ENCODE data around the gene CHRNA9.
"Not testable (repeated sequence)": the region's sequence is repeated elsewhere in the genome, so short reads cannot be mapped to it uniquely, and the experiment has no call there.

Gene CHRNA9

DNA sequence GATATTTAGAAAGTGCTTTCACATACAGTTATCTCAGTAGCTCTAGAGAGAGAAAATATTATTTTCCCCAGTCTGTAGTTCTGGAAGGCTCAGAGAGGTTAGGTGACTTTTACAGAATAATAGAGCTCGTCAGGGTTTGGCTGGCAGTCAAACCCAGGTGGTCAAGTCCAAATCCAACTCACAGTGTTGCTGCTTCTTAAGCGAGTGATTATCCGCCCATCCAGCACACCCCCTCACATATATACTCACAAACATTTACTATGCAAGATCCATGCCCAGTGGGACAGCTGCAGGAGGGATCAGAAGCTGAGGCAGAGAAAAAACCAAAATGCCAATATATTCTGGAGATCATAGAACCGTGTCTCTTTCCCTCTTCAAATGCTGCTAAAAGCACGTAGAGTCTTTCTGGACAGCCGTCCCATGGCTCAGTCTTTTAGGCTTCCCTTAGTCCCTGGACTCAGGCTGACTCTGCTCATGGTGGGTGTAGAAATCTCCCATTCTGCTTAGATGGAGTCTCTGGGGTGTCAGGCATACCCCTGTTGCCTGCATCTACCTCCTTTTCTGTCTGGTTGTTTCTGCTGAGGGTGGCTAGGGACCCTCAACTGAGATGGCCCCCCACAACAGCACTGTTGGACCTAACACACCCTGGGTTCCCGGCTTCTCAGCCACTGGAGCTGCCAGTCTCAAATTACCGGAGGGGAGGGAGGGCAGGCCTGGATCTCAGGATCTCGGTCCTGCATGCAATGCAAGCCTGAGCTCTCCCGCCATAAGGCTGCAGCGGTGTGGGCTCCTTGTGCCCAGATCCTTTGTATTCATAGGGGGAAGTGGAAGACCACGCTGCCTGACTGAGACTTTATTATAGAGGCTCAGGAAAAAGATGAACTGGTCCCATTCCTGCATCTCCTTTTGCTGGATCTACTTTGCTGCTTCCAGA, at the start of gene CHRNA9:
TSS of gene CHRNA9 (plus strand) at position 743 of the 934 bp plus-strand sequence. CDS start at position 878, 135 bp downstream.
- peak; percentile 37 for DNase-seq

DNA sequence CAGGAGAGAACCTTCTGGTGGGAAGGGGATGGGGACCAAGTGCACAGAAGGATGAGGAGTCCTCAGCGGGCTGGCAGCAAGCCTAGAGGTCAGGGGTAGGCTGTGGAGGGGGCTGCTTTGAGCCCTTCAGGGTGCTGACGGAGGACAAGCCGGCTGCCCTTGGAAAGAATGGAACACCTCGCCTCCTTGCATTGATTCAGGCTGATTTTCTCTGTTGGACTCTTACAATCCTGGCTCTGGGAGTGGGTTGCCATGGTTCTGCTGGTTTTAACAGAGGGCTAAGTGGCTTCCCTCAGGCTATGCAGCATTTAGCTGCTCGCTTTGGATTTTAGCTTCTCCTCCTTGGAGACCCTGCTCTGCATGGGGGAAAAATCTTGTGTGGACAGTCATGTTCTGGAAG, 49.4 kb upstream of the CHRNA9 start:
- DNase-seq: no peak

- DNase-seq: no peak
These were observed 46.6 kb upstream of the CHRNA9 start for GRCh38 chr4:40288566-40288965.

- peak; percentile 53 for DNase-seq
These were observed 45.6 kb upstream of the CHRNA9 start for GRCh38 chr4:40289366-40290188.

DNA sequence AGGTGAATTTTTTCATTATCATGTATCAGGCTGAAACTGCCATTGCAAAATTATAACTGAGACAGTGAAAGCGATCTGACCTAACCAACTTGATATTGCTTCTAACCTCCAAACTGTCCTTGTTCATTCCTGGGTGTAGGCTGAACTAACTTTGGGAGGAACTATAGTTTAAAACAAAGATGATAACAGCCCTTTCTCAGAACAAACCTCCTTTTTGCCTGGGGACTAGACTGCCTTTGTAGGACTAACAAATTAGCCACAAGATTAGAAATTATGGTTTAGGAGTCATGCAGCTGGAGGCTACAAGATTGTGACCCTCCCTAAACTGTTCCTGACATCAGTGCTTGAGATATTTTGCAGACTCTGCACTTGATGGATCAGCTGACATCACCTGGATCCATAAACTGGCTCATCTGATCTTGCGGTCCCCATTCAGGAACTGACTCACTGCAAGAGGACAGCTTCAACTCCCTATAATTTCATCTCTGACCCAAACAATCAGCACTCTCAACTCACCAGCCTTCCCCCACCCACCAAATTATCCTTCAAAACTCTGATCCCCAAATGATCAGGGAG, 44.4 kb upstream of the CHRNA9 start:
- DNase-seq: peak; percentile 77

DNA sequence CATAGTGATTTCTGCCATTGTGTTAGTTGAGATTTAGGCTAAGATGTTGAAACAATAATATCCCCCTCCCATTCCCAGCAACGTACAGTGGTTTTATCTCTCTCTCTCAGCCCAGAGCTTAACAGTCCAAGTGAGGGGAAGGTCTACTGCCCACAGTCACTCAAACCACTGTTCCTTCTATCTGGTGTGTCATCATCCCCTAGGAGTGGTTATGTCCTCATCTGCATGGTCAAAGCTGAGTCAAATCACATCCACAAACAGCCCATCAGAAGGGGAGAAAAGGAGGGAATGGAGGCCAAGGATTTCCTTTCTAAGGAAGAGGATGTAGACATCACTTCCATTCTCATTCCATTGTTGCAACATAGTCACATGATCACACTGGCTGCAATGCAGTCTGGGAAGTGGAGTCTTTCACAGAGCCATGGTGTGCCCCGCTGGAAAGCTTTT, 42.8 kb upstream of the CHRNA9 start:
- no peak for DNase-seq

DNA sequence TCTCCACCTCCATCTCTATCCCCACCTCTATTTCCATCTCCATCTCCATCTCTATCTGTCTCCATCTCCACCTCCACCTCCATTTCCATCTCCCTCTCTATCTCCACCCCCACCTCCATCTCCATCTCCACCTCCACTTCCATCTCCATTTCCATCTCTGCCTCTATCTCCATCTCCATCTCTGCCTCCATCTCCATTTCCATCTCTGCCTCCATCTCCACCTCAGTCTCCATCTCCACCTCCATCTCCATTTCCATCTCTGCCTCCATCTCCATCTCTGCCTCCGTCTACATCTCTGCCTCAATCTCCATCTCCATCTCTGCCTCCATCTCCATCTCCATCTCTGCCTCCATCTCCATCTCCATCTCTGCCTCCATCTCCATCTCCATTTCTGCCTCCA, 40.8 kb upstream of the CHRNA9 start:
- DNase-seq: no peak

- not testable (repeated sequence) for DNase-seq
These were observed 40.1 kb upstream of the CHRNA9 start for GRCh38 chr4:40295030-40295429.

DNA sequence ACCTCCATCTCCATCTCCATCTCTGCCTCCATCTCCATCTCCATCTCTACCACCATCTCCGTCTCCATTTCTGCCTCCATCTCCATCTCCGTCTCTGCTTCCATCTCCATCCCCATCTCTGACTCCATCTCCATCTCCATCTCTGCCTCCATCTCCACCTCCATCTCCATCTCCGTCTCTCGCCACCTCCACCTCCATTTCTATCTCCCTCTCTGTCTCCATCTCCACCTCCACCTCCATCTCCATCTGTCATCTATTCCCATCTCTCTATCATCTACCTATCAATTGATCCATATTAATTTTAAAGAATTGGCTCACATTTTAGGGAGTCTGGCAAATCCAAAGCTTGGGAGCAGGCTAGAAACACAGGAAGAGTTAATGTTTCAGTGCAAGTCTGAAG, 39.6 kb upstream of the CHRNA9 start:
- no peak for DNase-seq

- DNase-seq: no peak
These were observed 36.0 kb upstream of the CHRNA9 start for GRCh38 chr4:40299126-40299525.

DNA sequence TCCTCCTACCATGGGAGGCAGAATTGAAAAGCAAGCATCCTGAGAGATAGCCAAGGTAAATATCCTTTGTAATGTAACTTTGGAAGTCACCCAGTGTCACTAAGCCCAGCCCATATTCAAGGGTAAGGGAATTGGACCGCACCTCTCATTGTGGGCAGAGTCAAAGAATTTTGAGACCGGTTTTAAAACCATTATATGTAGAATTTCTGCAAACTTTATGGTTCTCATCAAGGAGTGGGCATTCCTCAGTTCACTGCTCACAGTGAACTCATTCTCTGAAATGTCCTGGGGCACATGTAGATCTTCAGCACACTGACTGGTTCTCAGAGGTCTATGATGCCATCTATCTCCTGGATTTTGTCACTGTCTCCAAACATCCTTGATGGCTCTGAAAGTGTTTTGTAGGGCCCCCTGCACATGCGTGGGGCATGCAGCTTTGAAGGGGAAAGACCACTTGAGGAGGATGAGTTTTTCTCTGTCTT, 35.3 kb upstream of the CHRNA9 start:
- DNase-seq: no peak

GRCh38 chr4:40300371-40301162, 34.6 kb upstream of the CHRNA9 start:
- no peak for DNase-seq

GRCh38 chr4:40301603-40302002, 33.5 kb upstream of the CHRNA9 start:
- no peak for DNase-seq

DNA sequence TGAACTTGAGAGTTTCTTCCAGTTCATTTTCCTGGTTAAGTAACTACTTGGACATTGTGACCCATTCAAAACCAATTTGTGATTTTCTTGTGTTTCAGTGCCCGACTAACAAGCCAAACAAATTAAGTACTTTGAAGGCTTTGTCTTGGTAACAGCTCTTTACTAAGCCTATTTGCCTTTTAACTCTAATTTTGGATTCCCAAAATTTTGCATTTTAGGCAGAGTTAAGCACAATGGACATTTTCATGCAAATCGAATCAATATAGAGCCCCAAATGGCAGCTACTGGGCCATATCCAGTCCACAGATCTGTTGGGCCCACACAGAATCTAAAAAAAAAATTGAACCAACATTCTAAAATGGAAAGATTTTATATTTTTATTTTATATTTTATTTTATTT, 31.4 kb upstream of the CHRNA9 start:
- DNase-seq: no peak

- no peak for DNase-seq
These were observed 29.6 kb upstream of the CHRNA9 start for GRCh38 chr4:40305328-40306170.

GRCh38 chr4:40306226-40306625, 28.9 kb upstream of the CHRNA9 start:
- DNase-seq: no peak

- DNase-seq: no peak
These were observed 28.2 kb upstream of the CHRNA9 start for GRCh38 chr4:40306976-40307375.

DNA sequence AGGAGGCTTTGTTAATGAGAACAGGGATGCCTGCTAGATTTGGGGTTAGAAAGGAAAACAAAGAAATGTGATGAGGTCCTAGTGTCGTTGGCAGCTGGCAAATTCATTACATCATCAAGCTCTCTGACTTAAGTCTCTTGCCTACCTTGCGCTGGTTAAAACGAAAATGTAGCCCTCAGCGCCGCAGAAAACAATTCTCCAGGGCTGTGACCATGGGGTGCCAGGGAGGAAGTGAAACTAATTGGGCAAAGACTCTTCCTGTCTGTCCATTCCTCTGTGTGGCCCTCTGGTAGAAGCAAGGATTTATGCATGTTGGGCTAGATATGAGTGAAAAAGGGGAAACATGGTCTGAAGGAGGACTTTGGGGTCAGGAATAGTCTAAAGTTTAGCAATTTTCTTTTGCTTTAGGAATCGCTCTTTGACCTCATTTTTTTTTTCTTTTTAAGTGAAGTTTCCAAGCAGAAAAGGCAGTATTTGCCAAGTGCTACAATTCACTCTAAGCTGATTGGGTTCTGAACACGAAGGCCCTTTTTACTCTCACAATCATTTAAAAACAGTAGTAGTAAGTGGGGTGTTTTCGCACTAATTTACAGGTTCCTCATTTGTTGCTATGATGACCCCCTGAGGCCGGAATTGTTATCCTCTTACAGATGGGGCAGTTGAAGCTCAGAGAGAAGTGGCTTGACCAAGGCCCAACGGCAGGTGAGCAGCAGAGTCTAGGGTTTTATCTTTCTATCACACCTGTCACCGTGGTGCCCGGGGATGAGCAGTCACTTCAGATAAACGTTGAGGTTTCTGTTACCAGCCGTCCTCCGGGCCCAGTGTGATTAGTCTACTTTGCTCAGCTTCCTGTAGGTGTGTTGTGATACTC, 27.3 kb upstream of the CHRNA9 start:
- no peak for DNase-seq

GRCh38 chr4:40308528-40309122, 26.5 kb upstream of the CHRNA9 start:
- DNase-seq: no peak

- no peak for DNase-seq
These were observed 25.8 kb upstream of the CHRNA9 start for GRCh38 chr4:40309250-40309774.

Data from NCI-H2227 treated with DMSO at 0.1 percent for 48 hours (cell line).